ENCODE data around the gene RANBP9.

Gene RANBP9

DNA sequence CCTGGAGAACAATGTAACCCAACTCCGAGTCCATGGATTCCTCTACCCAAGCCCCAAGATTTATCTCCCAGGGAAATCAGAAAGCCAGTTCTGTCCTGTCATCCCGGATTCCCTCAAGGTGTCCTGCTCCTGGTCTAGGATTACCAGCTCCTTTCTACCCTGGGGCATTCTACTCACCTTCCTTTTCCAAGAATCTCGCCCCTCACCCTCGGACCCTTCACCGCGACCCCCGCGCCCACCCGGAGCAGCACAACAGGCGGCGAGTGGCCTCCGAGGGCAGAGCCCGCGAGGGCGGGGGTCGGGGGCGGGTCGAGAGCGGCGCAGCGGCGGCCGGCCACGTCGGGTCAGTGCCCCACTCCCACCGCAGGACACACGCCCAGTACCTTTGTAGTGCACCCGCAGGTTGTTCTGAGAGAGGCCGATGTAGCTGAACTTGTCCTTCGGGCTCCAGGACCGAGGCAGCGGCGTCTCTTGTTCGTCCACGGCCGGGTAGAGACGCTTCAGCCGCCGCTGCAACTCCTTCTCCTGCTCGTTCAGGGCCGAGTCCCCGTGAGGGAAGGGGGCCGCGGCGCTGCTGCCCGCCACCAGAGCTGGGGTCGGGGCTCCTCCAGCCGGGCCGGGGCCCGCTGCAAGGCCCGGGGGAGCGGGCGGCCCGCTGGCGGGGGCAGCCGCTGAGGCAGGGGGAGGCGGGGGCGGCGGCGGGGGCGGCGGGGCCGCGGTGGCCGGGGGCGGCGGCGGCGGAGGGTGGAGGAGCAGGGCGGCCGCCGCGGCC lies 897 bp downstream of the RANBP9 start:
- peak in 1 of 2 donors; percentile 29 for DNase-seq (ENCODE audit: low read depth in 2 of 2)

DNA sequence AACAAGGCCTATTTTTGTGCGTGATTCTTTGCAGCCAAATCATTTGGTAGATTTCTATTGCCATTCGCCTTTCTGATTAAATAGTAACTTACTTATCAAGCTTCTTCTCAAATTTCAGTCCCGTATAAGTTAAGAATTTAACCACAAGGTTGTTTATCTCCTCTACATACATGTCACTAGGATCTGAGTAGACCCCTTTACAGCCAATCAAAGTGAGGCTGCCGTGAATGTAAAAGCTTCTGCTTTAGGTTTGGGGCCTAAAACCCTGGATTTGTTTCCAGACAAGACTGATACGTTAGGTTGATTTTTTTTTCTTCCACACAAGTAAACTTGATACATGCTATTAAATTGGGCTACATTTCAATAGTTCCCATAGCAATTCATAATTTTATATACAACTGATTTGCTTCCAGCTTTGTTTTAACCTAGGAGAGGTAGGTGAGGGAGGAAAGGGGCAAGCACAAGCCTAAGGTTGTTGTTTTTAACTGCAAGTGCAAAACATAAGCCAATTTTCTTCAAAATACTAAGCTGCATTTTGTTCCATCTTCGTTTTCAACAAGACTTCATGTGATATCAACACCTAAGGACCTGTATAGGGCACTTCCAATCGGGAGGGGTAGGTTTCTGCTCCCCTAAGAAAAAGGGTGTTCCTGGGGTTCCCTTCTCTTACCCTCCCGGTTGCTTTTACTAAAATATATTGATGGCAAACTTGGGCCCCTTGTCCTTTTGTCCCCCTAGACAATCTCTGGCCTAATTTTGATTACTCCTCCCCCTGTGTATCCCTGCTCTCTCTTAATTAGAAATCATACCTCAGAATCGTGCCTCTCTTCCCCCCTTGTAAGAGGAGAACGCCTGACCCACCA lies 1.7 kb downstream of the RANBP9 start:
- no peak for DNase-seq (ENCODE audit: low read depth in 2 of 2)

DNA sequence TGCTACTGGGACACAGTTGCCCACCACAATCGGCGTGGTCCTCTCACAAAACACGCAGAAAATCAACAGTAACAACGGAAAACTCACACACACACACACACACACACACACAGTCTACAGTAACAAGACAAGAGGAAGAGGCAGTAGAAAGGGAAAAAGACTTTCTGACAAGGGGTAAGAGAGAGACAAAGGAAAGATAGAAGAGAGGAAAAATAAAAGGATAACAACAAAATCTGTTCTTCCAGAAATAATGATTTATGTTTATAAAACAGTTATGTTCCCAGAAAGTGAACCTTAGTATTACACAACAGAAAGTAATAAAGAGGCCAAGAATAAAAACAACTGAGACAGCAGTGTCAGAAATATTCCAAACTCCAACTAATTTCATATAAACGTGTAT lies 2.9 kb downstream of the RANBP9 start:
- DNase-seq (ENCODE audit: low read depth in 2 of 2): no peak

DNA sequence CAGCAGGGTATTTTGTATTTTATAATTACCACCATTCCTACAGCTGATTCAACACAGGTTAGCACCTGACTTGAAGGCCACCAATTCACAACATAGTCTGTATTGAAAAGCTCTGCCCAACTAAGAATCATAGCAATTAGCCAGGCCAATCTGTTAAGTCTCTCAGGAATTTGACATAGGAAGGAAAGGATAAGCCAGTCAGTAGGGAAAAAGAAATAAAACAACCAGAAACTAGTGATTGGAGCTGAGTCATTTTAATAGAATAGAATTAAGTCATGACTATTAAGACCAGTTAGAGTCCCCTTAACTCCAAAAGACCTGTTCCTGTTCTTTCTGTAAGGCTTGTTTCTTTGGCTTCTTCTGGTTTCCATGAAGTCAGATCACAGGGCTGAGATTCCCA lies 8.1 kb downstream of the RANBP9 start:
- DNase-seq (ENCODE audit: low read depth in 2 of 2): no peak

DNA sequence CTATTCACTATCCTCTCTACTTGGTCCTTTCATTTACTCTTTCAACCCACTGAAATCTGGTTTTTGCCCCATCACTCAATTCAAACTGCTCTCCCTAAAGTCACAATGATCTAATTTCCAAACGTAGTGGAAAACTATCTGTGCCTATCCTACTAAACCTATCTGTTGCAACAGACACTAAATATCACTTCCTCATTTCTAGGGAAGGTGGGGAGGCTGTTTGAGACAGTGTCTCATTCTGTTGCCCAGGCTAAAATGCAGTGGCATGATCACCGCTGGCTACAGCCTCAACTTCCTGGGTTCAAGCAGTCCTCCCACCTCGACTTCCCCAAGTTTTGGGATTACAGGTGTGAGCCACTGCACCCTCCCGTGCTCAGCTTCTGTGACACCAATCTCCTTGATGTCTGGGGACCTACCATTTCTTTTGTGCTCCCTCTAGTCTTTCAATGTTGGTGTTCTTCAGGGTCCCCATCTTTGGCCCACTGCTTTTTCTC lies 8.8 kb downstream of the RANBP9 start:
- DNase-seq (ENCODE audit: low read depth in 2 of 2): no peak

DNA sequence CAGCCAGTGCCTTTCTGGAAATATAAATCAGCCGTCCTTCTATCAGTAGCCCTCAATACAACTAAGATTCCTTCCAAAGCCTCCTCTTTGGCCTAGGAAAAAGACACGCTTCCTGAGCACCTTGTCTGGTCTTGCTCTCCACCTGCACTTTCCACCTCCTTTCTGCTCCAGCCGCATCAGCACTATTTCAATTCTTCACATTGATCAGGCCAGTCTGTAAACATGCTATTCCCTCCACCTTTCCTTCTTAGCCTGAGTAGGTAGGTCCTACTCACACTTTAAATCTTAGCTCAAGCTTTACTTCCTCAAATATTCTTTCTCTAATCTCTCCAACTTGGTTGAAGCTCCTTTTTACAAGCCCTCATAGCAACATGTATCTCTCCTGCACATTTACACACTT lies 11.4 kb downstream of the RANBP9 start:
- DNase-seq (ENCODE audit: low read depth in 2 of 2): no peak

DNA sequence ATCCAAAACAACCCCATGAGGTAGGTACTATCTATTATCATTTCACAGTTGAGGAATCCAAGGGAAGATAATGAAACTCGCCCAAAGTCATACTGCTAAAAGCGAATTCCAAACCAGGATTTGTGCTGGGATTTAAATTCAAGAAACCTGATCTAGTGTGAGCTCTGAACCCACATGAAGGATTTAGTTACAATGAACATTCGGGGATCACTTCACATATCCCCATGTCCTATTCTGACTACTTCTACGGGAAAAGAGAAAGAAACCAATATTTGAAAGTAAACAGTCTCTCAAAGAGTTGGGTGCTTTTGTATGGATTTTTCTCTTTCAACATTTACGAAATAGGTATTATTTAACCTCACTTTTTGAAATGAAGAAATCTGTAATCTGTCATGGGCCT lies 12.9 kb downstream of the RANBP9 start:
- no peak for DNase-seq (ENCODE audit: low read depth in 2 of 2)

DNA sequence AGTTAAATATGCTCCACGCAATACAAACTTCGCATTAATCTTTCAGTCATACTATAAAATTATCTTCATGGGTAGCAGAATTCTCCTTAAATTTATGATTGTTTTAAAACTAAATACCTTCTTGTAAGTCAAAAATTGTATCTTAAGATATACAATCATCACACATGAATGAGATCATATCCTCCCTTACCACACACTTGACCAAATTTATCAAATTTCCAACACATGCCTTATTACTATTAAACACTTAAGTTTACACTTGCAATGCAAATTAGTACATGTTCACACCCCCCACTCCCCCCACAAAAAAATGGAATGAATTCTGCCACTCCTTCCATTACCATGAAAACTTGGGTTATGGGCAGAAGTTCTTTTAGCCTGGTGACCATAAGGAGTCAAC lies 13.8 kb downstream of the RANBP9 start:
- DNase-seq (ENCODE audit: low read depth in 2 of 2): no peak

DNA sequence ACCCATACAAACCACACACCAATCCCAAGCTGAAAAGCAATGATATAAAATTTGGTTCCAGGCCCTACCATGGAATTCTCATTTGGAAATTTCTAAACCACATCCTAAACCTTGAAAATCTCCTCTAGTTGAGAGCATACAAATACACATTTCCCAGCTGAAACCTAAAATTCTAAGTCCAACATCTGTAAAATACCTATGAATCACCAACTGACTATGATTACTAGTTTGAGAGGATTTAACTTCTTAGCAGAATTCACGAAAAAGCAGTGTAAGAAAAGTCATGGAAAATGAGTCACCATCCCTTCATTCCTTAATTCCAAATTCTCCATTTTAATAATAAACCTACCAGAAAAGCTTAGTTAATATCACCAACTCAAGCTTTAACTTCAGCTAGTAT lies 15.4 kb downstream of the RANBP9 start:
- no peak for DNase-seq (ENCODE audit: low read depth in 2 of 2)

DNA sequence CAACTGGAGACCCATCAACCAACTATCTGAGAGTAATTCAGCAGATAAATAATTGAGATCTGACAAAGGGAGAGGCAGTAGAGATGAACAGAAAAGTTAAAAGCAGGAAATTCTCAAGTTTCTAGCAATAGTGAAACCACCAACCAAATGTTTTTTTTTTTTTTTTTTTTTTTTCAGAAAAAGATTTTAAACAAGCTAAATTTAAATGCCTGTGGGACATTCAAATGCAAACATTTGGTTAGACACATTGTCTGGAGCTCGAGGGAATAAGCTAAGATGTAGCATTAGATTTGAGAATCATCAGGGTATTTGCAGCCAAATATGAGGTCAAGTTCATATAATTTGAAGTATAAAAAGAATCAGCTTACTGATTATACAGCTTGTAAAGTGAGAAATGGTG lies 16.4 kb downstream of the RANBP9 start:
- no peak for DNase-seq (ENCODE audit: low read depth in 2 of 2)

DNA sequence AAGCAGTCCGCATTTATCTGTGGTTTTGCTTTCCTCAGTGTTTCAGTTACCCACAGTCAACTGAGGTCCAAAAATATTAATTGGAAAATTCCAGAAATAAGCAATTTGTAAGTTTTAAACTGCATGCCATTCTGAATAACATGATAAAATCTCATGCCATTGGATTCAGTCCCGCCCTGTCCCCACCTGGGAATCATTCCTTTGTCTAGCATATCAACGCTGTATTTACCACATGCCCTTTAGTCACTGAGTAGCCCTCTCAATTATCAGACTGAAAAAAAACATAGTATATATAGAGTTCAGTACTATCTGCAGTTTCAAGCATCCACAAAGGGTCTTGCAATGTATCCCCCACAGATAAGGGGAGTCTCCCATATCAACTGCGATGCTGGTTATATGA lies 17.1 kb downstream of the RANBP9 start:
- DNase-seq (ENCODE audit: low read depth in 2 of 2): no peak

DNA sequence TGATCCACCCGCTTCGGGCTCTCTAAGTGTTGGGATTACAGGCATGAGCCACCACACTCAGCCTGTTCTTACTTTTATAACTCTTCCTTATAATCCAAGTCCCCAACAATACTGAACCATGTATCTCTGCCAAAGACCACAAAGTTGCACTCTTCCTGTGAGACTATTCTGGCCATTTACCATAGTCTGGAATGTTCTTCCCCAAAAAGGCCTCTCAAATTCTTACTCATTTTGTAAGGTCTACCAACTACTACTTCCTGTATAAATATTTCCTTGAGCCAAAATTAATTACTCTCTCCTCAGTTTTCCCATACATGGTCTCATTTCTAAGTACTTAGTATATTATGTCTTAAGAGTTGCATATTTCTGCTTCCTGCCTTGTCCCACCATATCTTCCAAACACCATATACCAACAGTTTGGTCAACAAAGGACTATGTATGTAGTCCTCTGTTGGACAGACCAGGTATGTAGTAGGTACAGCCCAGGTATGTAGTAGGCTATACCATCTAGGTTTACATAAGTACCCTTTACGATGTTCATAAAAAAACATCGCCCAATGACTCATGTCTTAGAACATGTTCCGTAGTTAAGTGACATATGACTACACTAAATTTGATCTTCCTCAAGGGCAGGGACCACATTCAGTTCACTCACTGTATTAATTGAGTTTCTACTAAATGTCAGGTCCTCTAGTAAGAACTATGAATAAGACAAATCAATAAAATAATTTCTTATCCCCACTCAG lies 22.0 kb downstream of the RANBP9 start:
- no peak for DNase-seq (ENCODE audit: low read depth in 2 of 2)

DNA sequence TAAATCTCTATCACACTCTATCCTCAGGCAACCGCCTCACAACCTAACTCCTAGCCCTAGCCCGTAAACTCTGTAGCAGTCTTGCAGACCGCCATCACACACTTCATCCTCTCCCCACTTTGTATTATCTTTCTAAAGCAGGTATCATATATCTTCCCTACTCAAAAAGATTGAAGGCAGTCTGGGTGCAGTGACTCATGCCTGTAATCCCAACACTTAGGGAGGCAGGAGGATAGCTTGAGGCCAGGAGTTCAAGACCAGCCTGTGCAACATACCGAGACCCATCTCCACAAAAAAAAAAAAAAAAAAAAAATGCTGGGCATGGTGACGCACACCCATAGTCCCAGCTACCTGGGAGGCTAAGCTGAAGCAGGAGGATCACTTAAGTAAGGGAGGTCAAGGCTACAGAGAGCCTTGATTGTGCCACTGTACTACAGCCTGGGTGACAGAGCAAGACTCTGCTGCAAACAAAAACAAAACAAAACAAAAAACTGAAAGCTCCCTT lies 22.9 kb downstream of the RANBP9 start:
- DNase-seq (ENCODE audit: low read depth in 2 of 2): no peak

DNA sequence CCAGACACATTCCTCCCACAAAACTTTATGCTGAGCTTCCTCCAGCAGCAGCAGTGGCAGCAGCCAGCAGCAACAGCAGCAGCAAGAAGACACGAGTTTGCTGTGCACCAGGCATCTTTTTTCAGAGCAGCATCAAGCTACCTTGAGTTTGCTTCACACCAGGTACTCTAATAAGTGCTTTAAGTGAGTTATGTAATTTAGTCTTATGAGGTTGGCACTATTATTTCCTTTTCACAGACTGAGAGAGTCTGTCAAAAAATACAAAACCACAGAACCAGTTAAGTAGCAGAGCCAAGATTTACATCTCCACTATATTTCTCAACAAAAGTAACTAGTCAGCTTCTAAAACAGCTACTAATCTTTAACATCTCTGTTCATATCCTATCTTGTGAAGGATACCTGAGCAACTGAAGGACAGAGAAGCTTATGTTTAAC lies 23.7 kb downstream of the RANBP9 start:
- no peak for DNase-seq (ENCODE audit: low read depth in 2 of 2)

DNA sequence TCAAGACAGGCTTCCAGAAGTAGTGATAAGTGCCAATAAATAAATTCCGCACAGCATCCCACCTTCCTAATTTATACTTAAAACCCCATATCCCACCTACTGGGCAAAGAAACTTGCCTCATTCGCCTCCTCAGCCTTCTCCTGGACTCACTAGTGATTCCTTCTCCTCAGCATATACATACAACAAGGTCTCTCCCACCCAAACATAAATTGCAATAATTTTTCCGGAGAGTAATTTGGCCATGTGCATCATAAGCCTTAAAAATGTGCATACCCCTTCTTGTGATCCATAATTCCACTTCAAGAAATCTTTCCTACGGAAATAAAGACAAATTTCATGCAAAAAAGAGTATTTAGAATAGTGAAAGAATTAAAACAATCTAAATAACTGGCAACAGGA lies 26.8 kb downstream of the RANBP9 start:
- no peak for DNase-seq (ENCODE audit: low read depth in 2 of 2)

DNA sequence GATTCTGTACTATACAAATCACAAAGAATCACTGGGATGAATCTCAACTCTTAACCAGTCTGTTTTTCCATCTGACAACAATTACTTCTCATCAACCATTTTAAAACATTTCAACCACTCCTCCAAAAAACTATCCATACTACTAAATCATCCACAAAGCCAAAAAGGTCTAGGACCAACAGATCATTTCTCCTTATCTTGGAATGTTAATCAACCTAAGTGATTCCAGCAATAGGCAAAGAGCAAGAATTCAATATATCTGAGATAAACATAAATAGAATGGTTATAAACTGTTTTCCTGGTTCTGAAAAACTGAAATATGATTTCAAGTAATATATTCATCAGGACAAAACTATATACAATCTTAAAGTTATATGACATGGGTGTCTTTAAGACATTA lies 28.6 kb downstream of the RANBP9 start:
- no peak for DNase-seq (ENCODE audit: low read depth in 2 of 2)

DNA sequence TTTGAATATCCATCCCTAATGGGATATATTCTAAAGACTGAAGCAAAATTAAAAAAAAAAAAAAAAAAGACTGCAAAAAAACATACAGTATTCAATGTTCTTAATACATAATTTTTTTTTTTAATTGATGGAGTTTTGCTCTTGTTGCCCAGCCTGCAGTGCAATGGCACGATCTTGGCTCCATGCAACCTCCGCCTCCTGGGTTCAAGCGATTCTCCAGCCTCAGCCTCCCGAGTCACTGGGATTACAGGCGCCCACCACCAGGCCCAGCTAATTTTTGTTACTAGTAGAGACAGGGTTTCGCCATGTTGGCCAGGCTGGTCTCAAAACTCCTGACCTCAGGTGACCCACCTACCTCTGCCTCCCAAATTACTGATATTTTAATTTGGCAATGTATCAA lies 29.3 kb downstream of the RANBP9 start:
- no peak for DNase-seq (ENCODE audit: low read depth in 2 of 2)

DNA sequence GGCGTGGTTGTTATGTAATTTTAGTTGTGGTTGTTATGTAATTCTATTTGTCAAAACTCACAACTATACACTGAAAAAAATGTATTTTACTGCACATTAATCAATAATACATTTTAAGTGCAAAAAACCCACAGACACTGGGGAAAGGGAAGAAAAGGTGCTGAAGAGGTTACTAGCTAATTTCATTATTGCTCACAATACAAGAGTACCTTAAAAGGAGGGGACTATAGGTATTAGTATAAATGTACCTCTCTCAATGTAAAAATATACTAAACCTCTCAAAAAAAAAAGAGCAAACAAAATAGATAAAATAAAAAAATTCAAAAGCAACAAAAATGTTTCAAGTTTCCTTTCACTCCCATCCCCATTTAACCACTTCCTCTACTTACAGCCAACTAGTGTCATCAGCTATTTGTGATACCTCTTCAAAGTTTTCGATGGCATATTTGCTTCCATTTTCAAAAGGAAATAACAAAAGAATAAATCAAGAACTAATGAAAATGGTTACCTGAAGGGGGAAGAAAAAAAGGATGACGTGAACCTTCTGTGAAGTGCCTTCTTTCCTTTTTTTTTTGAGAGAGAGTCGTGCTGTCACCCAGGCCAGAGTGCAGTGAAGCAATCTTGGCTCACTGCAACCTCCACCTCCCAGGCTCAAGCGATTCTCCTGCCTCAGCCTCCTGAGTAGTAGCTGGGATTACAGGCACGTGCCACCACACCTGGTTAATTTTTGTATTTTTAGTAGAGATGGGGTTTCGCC lies 30.2 kb downstream of the RANBP9 start:
- DNase-seq (ENCODE audit: low read depth in 2 of 2): no peak

DNA sequence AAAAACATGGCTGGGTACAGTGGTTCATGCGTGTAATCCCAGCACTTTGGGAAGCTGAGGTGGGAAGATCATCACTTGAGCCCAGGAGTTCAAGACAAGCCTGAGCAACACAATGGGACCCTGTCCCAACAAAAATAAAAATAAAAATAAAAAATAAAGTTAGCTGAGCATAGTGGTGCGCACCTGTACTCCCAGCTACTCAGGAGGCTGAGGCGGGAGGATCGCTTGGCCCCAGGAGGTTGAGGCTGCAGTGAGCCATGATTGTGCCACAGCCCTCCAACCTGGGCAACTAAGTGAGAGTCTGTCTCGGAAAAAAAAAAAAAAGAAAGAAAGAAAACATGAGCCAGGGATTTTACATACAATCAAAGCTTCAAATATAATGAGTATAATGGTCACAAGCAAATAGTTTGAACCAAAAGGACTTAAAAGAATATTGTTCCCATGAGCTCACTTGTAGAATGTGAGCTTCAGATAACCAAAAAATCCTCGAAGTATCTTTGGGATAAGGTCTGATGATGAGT lies 31.1 kb downstream of the RANBP9 start:
- no peak for DNase-seq (ENCODE audit: low read depth in 2 of 2)

DNA sequence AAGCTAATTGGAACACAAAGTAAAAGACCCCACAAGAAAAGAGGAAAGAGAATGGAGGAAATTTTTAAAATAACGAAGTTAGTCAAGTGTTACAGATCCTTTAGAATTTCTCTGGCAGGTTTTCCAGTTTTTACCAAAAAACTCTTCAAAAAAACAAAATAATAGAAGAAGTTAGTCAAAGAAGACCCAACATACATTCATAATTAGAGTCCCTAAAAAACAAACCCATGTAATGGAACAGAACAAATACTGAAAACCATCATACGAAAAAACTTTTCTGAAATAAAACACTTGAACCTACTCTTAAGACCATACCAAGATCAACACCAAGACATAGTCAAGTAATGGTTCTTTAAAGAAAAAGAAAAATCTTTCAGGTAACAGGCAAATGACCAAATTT lies 31.6 kb downstream of the RANBP9 start:
- no peak for DNase-seq (ENCODE audit: low read depth in 2 of 2)
